ENCODE measurements around the gene REEP3.

The REEP3 gene

GRCh38 chr10:63591600-63592379, 70.6 kb downstream of the REEP3 start:
- no peak for DNase-seq

GRCh38 chr10:63593576-63593975, 72.4 kb downstream of the REEP3 start:
- no peak for DNase-seq

GRCh38 chr10:63595072-63595471, 73.9 kb downstream of the REEP3 start:
- DNase-seq, result no peak

DNA sequence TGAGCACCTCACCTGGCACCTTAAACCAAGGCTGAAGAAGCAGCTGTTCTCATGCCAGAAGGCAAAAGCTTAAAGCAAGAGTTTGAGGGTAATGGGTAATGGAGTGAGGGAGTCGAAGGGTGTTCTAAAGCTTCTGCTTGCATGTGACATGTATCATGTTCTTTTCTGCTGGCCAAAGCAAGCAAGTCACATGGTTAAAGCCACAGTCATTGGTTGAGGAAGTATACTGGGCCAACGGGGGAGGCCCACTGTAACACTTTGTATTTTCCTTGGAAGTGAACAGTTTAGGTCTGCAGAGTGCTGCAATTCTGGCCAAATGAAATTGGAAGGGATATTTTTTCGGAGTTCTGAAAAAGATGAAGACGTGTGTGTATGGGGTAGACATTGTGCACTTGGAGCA, 75.7 kb downstream of the REEP3 start:
- no peak for DNase-seq

- DNase-seq, result no peak
These were observed 79.3 kb downstream of the REEP3 start for GRCh38 chr10:63600540-63600939.

DNA sequence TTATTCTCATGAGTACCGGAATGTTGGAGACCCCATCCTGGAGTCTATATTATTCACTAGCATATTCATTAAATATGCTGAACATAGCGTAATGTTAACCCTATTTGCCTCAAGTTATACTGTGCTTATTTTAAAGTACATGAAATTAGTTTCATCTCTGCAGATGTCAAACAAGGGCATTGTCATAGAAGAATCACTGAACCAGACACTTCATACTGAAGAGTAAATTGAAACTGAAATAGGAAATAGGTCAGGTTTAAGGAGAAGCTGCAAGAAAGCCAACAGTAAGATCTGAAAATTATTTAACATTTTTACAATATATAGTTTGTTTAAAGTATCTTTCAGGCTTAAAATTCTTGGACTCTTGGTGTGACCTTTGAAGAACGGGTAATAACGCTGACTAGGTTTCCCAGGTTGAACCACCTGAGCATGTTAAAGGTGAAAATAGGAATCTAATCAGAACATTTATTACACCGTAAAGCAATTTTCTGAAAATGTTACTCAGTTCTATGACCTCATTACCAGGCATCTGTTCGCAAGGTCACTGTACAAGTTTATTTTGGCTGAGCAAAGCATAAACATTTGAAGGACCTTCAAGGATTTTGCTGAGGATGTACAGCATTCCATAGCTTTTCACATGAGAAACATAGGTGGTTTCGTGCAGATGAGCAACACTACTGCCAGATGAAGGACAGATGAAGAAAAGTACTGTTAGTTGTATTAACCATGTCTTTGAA, 82.7 kb downstream of the REEP3 start:
- no peak for DNase-seq

DNA sequence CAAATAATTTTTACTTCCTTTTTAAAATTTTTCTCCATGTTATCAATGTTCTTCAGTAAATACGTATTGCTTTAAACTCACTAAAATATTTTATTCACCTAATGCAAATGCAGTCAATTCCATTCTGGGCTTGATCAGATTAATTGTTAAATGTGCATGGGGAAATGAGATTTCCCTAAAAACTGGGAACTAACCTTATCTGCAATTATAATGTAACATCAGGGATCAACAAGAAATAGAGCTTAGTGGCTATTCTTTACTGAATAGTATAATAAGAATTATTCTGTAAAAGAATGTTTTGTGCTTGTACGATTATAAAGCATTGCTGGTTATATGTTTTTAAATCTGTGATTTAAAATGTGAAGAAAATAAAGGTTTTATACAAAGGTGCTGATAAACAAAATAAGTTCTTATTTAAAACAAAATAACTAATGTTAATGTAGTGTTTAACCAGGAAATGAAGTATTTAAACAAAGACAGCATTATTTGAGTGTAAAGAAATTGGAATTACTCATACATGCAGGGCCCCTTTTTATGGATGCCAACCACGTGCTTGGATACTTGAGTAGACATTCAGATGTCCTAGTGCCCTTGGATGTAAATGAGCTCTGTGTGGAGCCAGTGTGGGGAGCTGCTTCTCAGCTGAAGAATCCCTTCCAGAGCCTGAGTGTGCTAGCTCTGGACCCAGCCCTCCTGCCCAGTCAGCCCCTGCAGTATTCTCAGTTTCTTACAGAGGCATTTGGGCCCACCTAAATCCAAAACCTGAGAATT, 84.2 kb downstream of the REEP3 start:
- DNase-seq, result no peak

- DNase-seq, result no peak
These were observed 87.3 kb downstream of the REEP3 start for GRCh38 chr10:63608511-63608910.

- no peak for DNase-seq
These were observed 89.9 kb downstream of the REEP3 start for GRCh38 chr10:63611078-63611477.

GRCh38 chr10:63614371-63614891, 93.2 kb downstream of the REEP3 start:
- no peak for DNase-seq

- DNase-seq, result no peak
These were observed 97.4 kb downstream of the REEP3 start for GRCh38 chr10:63618552-63618951.

GRCh38 chr10:63619426-63619825, 98.2 kb downstream of the REEP3 start:
- no peak for DNase-seq

GRCh38 chr10:63622097-63622496, 100.9 kb downstream of the REEP3 start:
- DNase-seq, result no peak

GRCh38 chr10:63624701-63625100, 103.5 kb downstream of the REEP3 start:
- DNase-seq, result no peak

DNA sequence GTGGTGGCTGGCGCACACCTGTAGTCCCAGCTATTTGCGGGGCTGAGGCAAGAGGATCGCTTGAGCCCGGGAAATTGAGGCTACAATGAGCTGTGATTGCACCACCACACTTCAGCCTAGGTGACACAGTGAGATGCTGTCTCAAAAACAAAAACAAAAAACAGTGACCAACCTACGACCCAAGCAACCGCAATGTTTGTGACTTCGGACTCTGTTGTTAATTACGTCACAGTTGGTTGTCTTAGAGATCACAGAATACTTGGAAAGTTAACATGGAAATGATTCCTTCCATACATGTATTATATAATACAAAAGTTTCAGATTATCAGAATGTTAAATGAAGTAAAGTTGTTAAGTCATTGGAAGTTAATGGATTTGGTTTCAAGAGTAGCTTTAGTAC, 106.2 kb downstream of the REEP3 start:
- no peak for DNase-seq

GRCh38 chr10:63627881-63628296, 106.7 kb downstream of the REEP3 start:
- DNase-seq, result no peak

DNA sequence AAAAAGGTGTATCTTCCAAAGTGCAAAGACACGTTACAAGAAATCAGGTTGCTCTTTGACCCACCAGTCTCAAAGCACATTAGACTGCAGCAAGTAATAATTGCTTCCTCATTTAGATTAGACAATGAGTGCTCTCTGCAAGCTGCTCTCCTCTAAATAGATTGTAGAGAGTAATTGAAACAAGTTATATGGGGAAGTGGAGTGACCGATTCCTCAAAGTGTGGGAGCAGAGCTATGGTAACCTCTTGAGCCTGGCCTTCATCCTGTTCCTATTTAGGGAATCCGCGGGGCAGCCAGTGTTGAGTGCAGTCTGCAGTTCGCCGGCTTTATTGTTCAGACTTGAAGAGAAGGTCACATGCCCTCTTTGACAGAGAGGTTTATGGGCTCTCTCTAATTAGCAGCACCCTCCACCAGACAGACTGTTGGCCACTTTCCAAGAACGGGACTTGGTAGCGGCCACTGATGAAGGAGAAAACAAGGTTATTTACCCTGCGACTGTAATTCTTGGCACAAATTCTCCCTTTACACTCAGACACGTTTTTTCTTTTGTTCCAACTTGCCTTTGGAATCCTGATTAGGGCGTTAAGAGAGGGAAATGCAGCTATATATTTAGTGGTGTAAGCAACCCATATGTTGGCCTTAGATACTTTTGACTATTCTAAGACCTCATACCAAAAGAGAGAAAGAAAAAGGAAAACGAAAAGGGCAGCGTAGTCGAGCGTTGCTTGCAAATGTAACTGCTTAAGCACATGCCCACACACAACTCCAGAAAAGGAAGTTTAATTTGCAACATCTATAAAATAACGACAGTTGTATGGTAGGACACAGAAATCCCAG, 107.5 kb downstream of the REEP3 start:
- DNase-seq, result no peak

DNA sequence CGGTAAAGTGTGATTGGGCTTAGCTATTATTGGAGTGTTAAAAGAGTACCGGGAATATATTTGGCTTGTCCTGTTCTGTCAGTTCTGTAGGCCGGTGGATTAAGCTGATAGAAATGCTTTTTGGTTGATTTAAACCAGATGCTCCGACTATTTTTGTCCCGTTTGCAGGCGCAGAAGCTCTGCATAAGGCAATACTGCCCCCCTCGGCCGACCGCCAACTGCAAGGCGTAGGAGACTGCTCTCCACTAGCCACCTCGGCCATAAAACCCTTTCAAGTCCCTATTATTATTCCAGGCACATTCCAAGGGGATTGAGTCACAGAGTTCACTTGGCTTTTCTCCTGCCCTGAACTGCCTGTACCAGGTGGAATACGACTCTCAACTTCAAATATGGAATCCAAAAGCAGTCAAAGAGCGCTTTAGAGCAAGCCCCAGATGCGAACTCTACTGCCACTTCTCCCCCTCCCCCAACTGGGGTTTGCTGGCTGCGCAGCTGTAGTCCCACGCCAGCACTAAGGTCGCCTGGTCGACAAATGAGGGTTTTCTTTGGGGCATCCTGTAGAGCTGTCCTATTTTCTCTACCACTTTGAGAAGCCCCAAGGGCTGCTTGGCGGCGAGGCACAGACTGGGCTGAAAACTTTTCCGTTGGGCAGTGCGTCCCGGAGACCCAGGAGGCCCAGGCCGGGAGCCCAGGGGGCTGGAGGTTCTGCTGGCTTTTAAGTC, 108.3 kb downstream of the REEP3 start:
- DNase-seq, result peak; percentile 37

DNA sequence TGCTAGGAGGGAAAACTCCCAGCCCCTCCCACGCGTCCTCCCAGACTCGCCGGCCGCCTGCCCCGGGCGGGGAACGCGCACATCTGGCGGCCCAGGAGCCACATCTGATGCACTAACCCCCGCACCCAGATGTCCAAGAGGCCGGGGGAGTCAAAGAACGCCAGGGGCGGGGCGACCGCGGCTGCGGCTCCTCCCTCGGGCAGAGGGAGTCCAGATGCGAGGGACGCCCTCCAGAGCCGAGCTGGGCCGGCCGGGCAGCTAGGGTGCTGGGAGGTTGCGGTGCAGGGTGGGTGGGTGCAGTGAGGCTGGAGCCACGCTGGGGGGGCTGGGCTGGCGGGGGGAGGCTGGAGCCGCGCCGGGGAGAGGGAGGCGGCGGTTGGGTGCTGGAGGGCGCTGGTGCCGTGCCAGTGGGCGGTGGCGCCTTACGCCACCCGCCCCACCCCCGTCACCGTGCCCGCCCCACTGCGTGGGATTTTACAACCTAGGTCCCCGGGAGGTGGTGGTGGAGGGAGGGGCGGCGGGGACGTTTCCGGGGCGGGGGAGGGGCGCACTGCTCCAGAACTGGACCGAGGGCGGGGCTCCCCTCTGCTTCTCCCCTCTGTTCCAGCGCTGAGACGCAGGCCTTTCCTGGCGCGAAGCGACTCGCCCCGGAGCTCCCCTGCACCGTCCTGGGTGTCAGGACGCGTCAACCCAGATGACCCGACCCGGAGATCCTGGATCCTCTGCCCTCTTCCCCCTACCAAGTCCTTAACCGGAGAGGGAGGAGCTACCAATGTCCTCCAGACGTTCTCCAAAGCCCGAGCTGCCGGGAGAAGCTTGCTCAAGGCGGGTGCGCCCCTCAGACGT, 109.1 kb downstream of the REEP3 start:
- peak; percentile 67 for DNase-seq

DNA sequence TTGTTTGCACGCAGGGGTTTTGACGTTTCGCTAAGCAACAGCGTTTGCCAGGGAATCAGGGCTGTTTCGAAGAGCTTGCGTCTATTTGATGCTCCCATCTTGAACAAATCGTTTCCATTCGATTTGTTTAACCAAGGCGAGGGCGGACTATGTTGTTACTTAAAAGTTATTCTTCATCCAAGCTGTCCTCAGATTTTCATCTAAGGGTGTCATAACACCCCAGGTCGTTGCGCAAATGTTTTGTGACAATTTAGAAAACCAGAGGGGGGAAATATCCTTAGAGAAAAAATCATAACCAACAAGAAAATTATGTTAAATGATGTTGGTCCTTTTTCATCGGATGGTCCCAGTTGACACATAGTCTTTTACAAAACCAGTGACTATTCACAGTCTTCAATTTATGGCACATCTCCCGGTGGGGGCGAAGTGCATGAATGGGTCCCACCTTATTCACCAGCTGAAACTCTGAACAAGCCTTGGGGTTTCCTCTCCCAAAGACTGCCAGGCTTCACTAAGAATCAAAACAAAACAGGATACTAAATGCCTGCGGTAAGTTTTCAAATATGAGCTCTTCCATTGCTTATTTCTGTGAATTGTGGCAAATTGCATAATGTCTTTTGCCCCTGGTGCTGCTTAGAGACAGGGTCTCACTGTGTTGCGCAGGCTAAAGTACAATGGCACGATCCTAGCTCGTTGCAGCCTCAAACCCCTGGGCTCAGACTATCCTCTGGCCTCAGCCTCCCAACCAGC, 109.9 kb downstream of the REEP3 start:
- no peak for DNase-seq

All from effector CD8-positive, alpha-beta T cell (primary cell).